ENCODE data around the gene RCOR1.
"Not testable (repeated sequence)": the region's sequence is repeated elsewhere in the genome, so short reads cannot be mapped to it uniquely, and the experiment has no call there.

Gene RCOR1

GRCh38 chr14:102633906-102634595, 41.6 kb downstream of the RCOR1 start:
- no peak for DNase-seq

GRCh38 chr14:102639611-102640010, 47.2 kb downstream of the RCOR1 start:
- not testable (repeated sequence) for DNase-seq

- DNase-seq: no peak
These were observed 52.1 kb downstream of the RCOR1 start for GRCh38 chr14:102644523-102644922.

- no peak for DNase-seq
These were observed 53.4 kb downstream of the RCOR1 start for GRCh38 chr14:102645746-102646440.

GRCh38 chr14:102646615-102647014, 54.2 kb downstream of the RCOR1 start:
- no peak for DNase-seq

- no peak for DNase-seq
These were observed 59.7 kb downstream of the RCOR1 start for GRCh38 chr14:102652194-102652593.

- no peak for DNase-seq
These were observed 61.8 kb downstream of the RCOR1 start for GRCh38 chr14:102654298-102654697.

- no peak for DNase-seq
These were observed 62.7 kb downstream of the RCOR1 start for GRCh38 chr14:102655137-102655536.

GRCh38 chr14:102659797-102660196, 67.3 kb downstream of the RCOR1 start:
- no peak for DNase-seq

- no peak for DNase-seq
These were observed 69.2 kb downstream of the RCOR1 start for GRCh38 chr14:102661614-102662013.

GRCh38 chr14:102662636-102663430, 70.4 kb downstream of the RCOR1 start:
- DNase-seq: no peak

- no peak for DNase-seq
These were observed 71.0 kb downstream of the RCOR1 start for GRCh38 chr14:102663440-102663839.

GRCh38 chr14:102665621-102666020, 73.2 kb downstream of the RCOR1 start:
- no peak for DNase-seq

- DNase-seq: no peak
These were observed 74.2 kb downstream of the RCOR1 start for GRCh38 chr14:102666635-102667034.

- no peak for DNase-seq
These were observed 75.3 kb downstream of the RCOR1 start for GRCh38 chr14:102667703-102668102.

- DNase-seq: no peak
These were observed 75.9 kb downstream of the RCOR1 start for GRCh38 chr14:102668291-102668873.

GRCh38 chr14:102671410-102671809, 79.0 kb downstream of the RCOR1 start:
- no peak for DNase-seq

GRCh38 chr14:102672410-102672960, 80.0 kb downstream of the RCOR1 start:
- no peak for DNase-seq

GRCh38 chr14:102675396-102675795, 82.9 kb downstream of the RCOR1 start:
- DNase-seq: no peak

GRCh38 chr14:102678394-102678793, 85.9 kb downstream of the RCOR1 start:
- no peak for DNase-seq

- no peak for DNase-seq
These were observed 91.2 kb downstream of the RCOR1 start for GRCh38 chr14:102683399-102684297.

- DNase-seq: no peak
These were observed 91.8 kb downstream of the RCOR1 start for GRCh38 chr14:102684298-102684663.

All from CD4-positive, alpha-beta T cell treated with Interleukin-21 for 1 hour (primary cell).